Left ventricle myocardium inferior (tissue), 1 donor: ENCODE data around the gene USP22. TPM values are rescaled to one million over a fixed set of nuclear protein-coding genes. Genes with fewer than 3 reads are reported as not detected.

ENCODE experiments used
- DNase-seq: peaks from one replicate; pipeline ENCODE4 v3.0.0-alpha.2; 2020
- H3K27ac ChIP-seq: fragments of 200-600 bp; replicated peaks from 2 replicates; pipeline ENCODE4 v1.8.0; 2021
- H3K27me3 ChIP-seq: fragments of 200-600 bp; 2 replicates; pipeline ENCODE4 v1.8.0; 2021; ENCODE audit warnings: low read depth
- H3K36me3 ChIP-seq: fragments of 200-600 bp; 2 replicates; pipeline ENCODE4 v1.8.0; 2021
- H3K4me1 ChIP-seq: fragments of 200-600 bp; 2 replicates; pipeline ENCODE4 v1.8.0; 2021
- H3K4me3 ChIP-seq: fragments of 200-600 bp; 2 replicates; pipeline ENCODE4 v1.8.0; 2021; ENCODE audit warnings: mild to moderate bottlenecking, moderate library complexity
- H3K9me3 ChIP-seq: fragments of 200-600 bp; replicated peaks from 2 replicates; pipeline ENCODE4 v1.8.0; 2021
- CTCF ChIP-seq: fragments of 200-600 bp; IDR thresholded peaks from 2 replicates; pipeline ENCODE4 v1.8.0; 2021; ENCODE audit warnings: antibody characterized with exemption, mild to moderate bottlenecking, borderline replicate concordance
- intact Hi-C: fragments of 100-400 bp; cut with micrococcal nuclease; formaldehyde crosslinking; loops from one replicate; pipeline ENCODE4 v1.11.0; 2022
- total RNA-seq: library from RNA; stranded (reverse); fragmentation: NEBNext Ultra II Directional; extraction: Animal tissue kit (Norgen Biotek cat#: 25700); gene quantifications from one replicate; pipeline ENCODE4 v1.2.1, GENCODE V29; 2021
- donor health status: DM: no; HTN: yes; CAD: no; lungs with severe emphysema.

Gene USP22
- total RNA-seq, 1 donor from 2014 or later, result 159 TPM

DNA sequence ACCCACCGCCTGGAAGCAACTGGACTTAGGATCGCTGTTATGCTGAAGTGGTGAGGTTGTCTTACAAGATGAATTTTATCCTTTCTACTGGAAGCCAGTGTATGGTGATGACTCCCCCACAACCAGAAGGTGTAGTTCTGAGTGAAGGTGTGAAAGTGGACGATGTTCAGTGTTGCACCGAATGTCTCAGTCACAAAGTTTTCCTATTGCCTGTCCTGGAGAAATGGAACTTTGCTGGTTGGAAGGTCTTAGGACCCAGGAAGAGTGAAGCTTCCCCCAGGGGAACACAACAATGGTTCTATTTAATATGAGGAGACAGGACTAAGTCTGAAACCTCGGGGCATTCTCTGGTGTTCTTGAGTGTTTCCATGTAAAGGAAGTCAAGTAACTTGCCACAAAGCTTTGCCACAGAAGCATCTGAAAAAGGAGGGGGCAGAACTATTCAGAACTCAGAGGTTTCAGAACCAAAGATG, 44.2 kb downstream of the USP22 start:
- Histone ChIP-seq H3K27ac (peak overlapping the region; percentile 60), H3K9me3 (no peaks in the 10 kb centered on the region), H3K36me3 (peaks cover 31% of the 10 kb centered on the region), H3K4me3 (peak overlapping the region; percentile 0), H3K27me3 (no peaks in the 10 kb centered on the region), H3K4me1 (peaks cover 71% of the 10 kb centered on the region)
- TF ChIP-seq CTCF, result no peak
- no peak for DNase-seq
- intact Hi-C loops, result no loop called here

DNA sequence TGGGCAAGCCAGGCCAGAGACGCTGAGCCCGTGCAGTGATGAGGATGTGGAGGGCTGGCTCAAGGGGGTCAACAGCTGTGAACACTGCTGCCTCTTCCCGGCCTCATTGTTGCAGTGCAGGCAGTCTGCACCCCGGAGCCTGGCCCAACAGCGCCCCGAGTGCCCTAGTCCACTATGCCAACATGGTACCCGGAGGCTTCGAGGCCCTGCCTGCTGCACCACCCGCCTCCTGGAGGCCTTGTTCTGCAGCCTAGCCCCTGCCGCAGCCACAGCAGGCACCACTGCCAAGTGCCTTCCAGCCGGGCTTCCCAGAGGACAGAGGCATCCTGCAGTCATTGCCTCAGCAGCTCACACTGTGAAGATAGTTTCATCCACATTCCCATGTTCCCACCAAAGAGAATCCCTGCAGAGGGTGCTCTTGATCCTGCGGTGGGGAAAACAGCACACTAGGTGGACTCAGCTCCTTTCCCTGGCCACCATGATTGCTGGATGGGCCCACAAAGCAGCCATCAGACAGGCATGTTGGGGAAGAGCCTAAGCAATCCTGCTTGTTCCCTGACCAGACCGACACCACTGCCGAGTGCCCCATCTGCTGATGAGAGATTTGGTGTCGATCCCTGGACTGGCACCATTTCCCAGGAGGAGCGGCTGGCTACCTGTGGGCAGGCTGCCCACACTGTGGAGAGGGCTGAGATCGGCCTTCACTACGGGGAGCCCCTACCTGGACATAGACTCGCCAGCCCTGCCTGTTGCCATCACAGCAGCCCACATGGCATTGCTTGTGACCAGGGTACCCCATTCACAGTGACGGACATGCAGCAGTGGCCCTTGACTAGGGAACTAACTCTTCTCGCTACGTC, 44.9 kb downstream of the USP22 start:
- no peak for DNase-seq

GRCh38 chr17:20996724-20997615, 45.8 kb downstream of the USP22 start:
- Histone ChIP-seq H3K27me3 (no peaks in the 10 kb centered on the region), H3K36me3 (peaks cover 14% of the 10 kb centered on the region), H3K27ac (no peak overlapping the region), H3K9me3 (no peaks in the 10 kb centered on the region), H3K4me3 (no peak overlapping the region), H3K4me1 (peaks cover 65% of the 10 kb centered on the region)
- DNase-seq, result no peak
- intact Hi-C loops, result no loop called here
- TF ChIP-seq CTCF, result no peak

More for the DNA sequence above, 44.9 kb downstream of the USP22 start:
- intact Hi-C loops, result no loop called here
- no peak overlapping the region for H3K4me3 ChIP-seq
- no peaks in the 10 kb centered on the region for H3K27me3 ChIP-seq
- peaks cover 24% of the 10 kb centered on the region for H3K36me3 ChIP-seq
- H3K4me1 ChIP-seq, result peaks cover 70% of the 10 kb centered on the region
- TF ChIP-seq CTCF, result no peak
- peak overlapping the region; percentile 60 for H3K27ac ChIP-seq
- no peaks in the 10 kb centered on the region for H3K9me3 ChIP-seq

GRCh38 chr17:20995873-20996723, 46.7 kb downstream of the USP22 start:
- no peak for DNase-seq
- H3K36me3 ChIP-seq, result peaks cover 9% of the 10 kb centered on the region
- intact Hi-C loops, result no loop called here
- no peaks in the 10 kb centered on the region for H3K27me3 ChIP-seq
- peaks cover 56% of the 10 kb centered on the region for H3K4me1 ChIP-seq
- no peak for TF ChIP-seq CTCF
- no peak overlapping the region for H3K27ac ChIP-seq
- no peaks in the 10 kb centered on the region for H3K9me3 ChIP-seq
- H3K4me3 ChIP-seq, result no peak overlapping the region
